ENCODE data around the gene LIPI.
A peak's percentile ranks its signal among the peaks of the same experiment; 100 is the strongest.
"Not testable (repeated sequence)": the region's sequence is repeated elsewhere in the genome, so short reads cannot be mapped to it uniquely, and the experiment has no call there.

The LIPI gene

GRCh38 chr21:14210738-14211137 is at the start of gene LIPI:
TSS of gene LIPI (minus strand) at chr21:14210955. CDS start at chr21:14210845, 110 bp downstream.
- DNase-seq = no peak

- no peak for DNase-seq
Observed at GRCh38 chr21:14260174-14260764, 49.5 kb upstream of the LIPI start.

GRCh38 chr21:14259747-14260146 is 49.0 kb upstream of the LIPI start:
- DNase-seq = peak; percentile 39

- no peak for DNase-seq
Observed at GRCh38 chr21:14251336-14251735, 40.6 kb upstream of the LIPI start.

GRCh38 chr21:14245711-14246110 is 35.0 kb upstream of the LIPI start:
- DNase-seq = no peak

- no peak for DNase-seq
Observed at GRCh38 chr21:14244911-14245310, 34.2 kb upstream of the LIPI start.

GRCh38 chr21:14243874-14244273 is 33.1 kb upstream of the LIPI start:
- no peak for DNase-seq

- no peak for DNase-seq
Observed at GRCh38 chr21:14243461-14243860, 32.7 kb upstream of the LIPI start.

- DNase-seq = no peak
Observed at GRCh38 chr21:14241297-14241696, 30.5 kb upstream of the LIPI start.

- DNase-seq = no peak
Observed at GRCh38 chr21:14239281-14239680, 28.5 kb upstream of the LIPI start.

- no peak for DNase-seq
Observed at GRCh38 chr21:14236180-14236579, 25.4 kb upstream of the LIPI start.

GRCh38 chr21:14235101-14235500 is 24.3 kb upstream of the LIPI start:
- DNase-seq = no peak

GRCh38 chr21:14229399-14229798 is 18.6 kb upstream of the LIPI start:
- no peak for DNase-seq

GRCh38 chr21:14223365-14223764 is 12.6 kb upstream of the LIPI start:
- DNase-seq = no peak

GRCh38 chr21:14215971-14216641 is 5.4 kb upstream of the LIPI start, which contains the start of gene RBM11:
TSS of gene RBM11 (plus strand) at chr21:14216157. CDS start at chr21:14216187, 30 bp downstream.
- DNase-seq = peak; percentile 93

- no peak for DNase-seq
Observed at GRCh38 chr21:14213164-14213563, 2.4 kb upstream of the LIPI start.

GRCh38 chr21:14206222-14206621 is 4.5 kb downstream of the LIPI start:
- DNase-seq = no peak

GRCh38 chr21:14166463-14167223 is 44.1 kb downstream of the LIPI start:
- DNase-seq = not testable (repeated sequence)

- DNase-seq = no peak
Observed at GRCh38 chr21:14143999-14144398, 66.8 kb downstream of the LIPI start.

GRCh38 chr21:14124266-14124665 is 86.5 kb downstream of the LIPI start:
- no peak for DNase-seq

GRCh38 chr21:14121719-14122118 is 89.0 kb downstream of the LIPI start:
- DNase-seq = no peak

GRCh38 chr21:14120091-14120734 is 90.5 kb downstream of the LIPI start:
- no peak for DNase-seq

GRCh38 chr21:14119038-14119437 is 91.7 kb downstream of the LIPI start:
- no peak for DNase-seq

Data from retina (tissue), 1 donor.